Naive thymus-derived CD8-positive, alpha-beta T cell (primary cell): ENCODE measurements around the gene DOCK8. TPM values are rescaled to one million over a fixed set of nuclear protein-coding genes. Genes with fewer than 3 reads are reported as not detected.
"Not testable (repeated sequence)": the region's sequence is repeated elsewhere in the genome, so short reads cannot be mapped to it uniquely, and the experiment has no call there.

Source experiments
- ATAC-seq, 2 donors: fragments of 150-1000 bp; cut with Tn5 transposase in 1 of 2; sonication (Bioruptor Pico), chemical (Tn5 transposase) in 1 of 2; 1 replicate in 1 of 2; 2 replicates in 1 of 2; pipeline ENCODE4 v1.10.0; 2021; ENCODE audit warnings: mild to moderate bottlenecking in 2 of 2, moderate library complexity in 2 of 2
- POLR2A ChIA-PET: fragments of 350-600 bp; sonication (Branson Sonifier 250); formaldehyde crosslinking; loops from one replicate; lab custom pipeline; 2021; ENCODE audit warnings: antibody characterized with exemption; lab: Charles Lee
- DNase-seq, 10 donors: peaks; one replicate each; pipeline versions ENCODE4 v3.0.0 to v3.0.0-alpha.2; 2020 to 2022
- H3K27ac Mint-ChIP-seq, 10 donors: one replicate each; pipeline ENCODE4 v1.8.0; 2020 to 2022; ENCODE audit warnings: mild to moderate bottlenecking in 10 of 10, mixed read lengths in 10 of 10, moderate library complexity in 4 of 10, inconsistent platforms in 1 of 10
- H3K27me3 Mint-ChIP-seq, 5 donors: one replicate each; pipeline ENCODE4 v1.8.0; 2021 to 2022; ENCODE audit warnings: mixed read lengths in 5 of 5
- H3K36me3 Mint-ChIP-seq, 3 donors: one replicate each; pipeline ENCODE4 v1.8.0; 2020 to 2022; ENCODE audit warnings: mixed read lengths in 3 of 3, mild to moderate bottlenecking in 2 of 3, inconsistent platforms in 1 of 3
- H3K4me1 Mint-ChIP-seq, 4 donors: one replicate each; pipeline ENCODE4 v1.8.0; 2021 to 2022; ENCODE audit warnings: mixed read lengths in 4 of 4
- H3K4me3 Mint-ChIP-seq, 10 donors: one replicate each; pipeline ENCODE4 v1.8.0; 2020 to 2022; ENCODE audit warnings: mild to moderate bottlenecking in 10 of 10, mixed read lengths in 10 of 10, moderate library complexity in 6 of 10, inconsistent platforms in 1 of 10
- H3K9me3 Mint-ChIP-seq, 9 donors: one replicate each; pipeline ENCODE4 v1.8.0; 2020 to 2022; ENCODE audit warnings: mixed read lengths in 9 of 9, mild to moderate bottlenecking in 3 of 9, inconsistent platforms in 1 of 9, moderate library complexity in 1 of 9
- polyA plus RNA-seq, 3 donors: library from polyadenylated mRNA; unstranded; fragments of 300-500 nt; fragmentation: Illumina TruSeq; gene quantifications; one replicate each; pipeline ENCODE4 v1.2.3, GENCODE V29; 2021
- total RNA-seq, 8 experiments: library from RNA in 2 of 8; stranded (reverse) in 2 of 8; gene quantifications; one replicate each; pipeline ENCODE4 v1.2.3 and lab custom pipeline; 2021 to 2026

The DOCK8 gene
- total and polyA plus RNA-seq, 5 experiments from 2014 or later = 41.5 to 224 (median 52.2) TPM

- no peak for ATAC-seq
- Mint-ChIP-seq H3K36me3 (peaks cover 0 to 95% (median 11%) of the 10 kb centered on the region in 3 donors), H3K27ac (peak overlapping the region in 4 of 10 donors; percentile 29 to 65 (median 38)), H3K4me3 (no peak overlapping the region), H3K27me3 (no peaks in the 10 kb centered on the region), H3K9me3 (no peaks in the 10 kb centered on the region), H3K4me1 (peaks cover 0 to 2% (median under 1%) of the 10 kb centered on the region in 4 donors)
- no peak for DNase-seq
- POLR2A ChIA-PET = no interaction called here
Observed at GRCh38 chr9:389758-390157, 175.1 kb downstream of the DOCK8 start.

- ATAC-seq = no peak
- POLR2A ChIA-PET = no interaction called here
- H3K27ac Mint-ChIP-seq = peak overlapping the region in 9 of 10 donors; percentile 27 to 88 (median 74)
Observed at GRCh38 chr9:392077-392804, 177.6 kb downstream of the DOCK8 start.

GRCh38 chr9:394347-395052 lies 179.8 kb downstream of the DOCK8 start:
- H3K4me3 Mint-ChIP-seq = no peak overlapping the region
- DNase-seq (no peak), ATAC-seq (no peak)
- POLR2A ChIA-PET = no interaction called here
- peaks cover 0 to 2% (median under 1%) of the 10 kb centered on the region in 4 donors for H3K4me1 Mint-ChIP-seq
- H3K27ac Mint-ChIP-seq = peak overlapping the region in 9 of 10 donors; percentile 44 to 85 (median 71)
- no peaks in the 10 kb centered on the region for H3K27me3 Mint-ChIP-seq
- H3K9me3 Mint-ChIP-seq = no peaks in the 10 kb centered on the region
- H3K36me3 Mint-ChIP-seq = peaks cover 3 to 89% (median 28%) of the 10 kb centered on the region in 3 donors

More at GRCh38 chr9:392077-392804, 177.6 kb downstream of the DOCK8 start:
- DNase-seq = no peak
- Mint-ChIP-seq H3K4me3 (no peak overlapping the region), H3K4me1 (peaks cover 0 to 2% (median under 1%) of the 10 kb centered on the region in 4 donors), H3K27me3 (no peaks in the 10 kb centered on the region), H3K36me3 (peaks cover 0 to 90% (median 19%) of the 10 kb centered on the region in 3 donors), H3K9me3 (no peaks in the 10 kb centered on the region)

GRCh38 chr9:396396-396795 lies 181.7 kb downstream of the DOCK8 start:
- no peaks in the 10 kb centered on the region for H3K27me3 Mint-ChIP-seq
- H3K9me3 Mint-ChIP-seq = no peaks in the 10 kb centered on the region
- H3K27ac Mint-ChIP-seq = peak overlapping the region in 4 of 10 donors; percentile 10 to 44 (median 21)
- ATAC-seq = no peak
- POLR2A ChIA-PET = no interaction called here
- no peak for DNase-seq
- peaks cover 7 to 81% (median 28%) of the 10 kb centered on the region in 3 donors for H3K36me3 Mint-ChIP-seq
- H3K4me1 Mint-ChIP-seq = peaks cover 0 to 2% (median 0%) of the 10 kb centered on the region in 4 donors
- no peak overlapping the region for H3K4me3 Mint-ChIP-seq

GRCh38 chr9:398085-398484 lies 183.4 kb downstream of the DOCK8 start:
- ATAC-seq (no peak), DNase-seq (no peak)
- Mint-ChIP-seq H3K36me3 (peaks cover 17 to 81% (median 42%) of the 10 kb centered on the region in 3 donors), H3K27me3 (no peaks in the 10 kb centered on the region), H3K4me3 (no peak overlapping the region), H3K27ac (no peak overlapping the region), H3K4me1 (no peaks in the 10 kb centered on the region), H3K9me3 (no peaks in the 10 kb centered on the region)
- POLR2A ChIA-PET = no interaction called here

- POLR2A ChIA-PET = interaction anchor here (1.4 kb wide), 1 partner anchor 14 kb away, joined by 3 read pairs; no protein-coding TSS in a partner anchor
Observed at GRCh38 chr9:401223-401622, 186.6 kb downstream of the DOCK8 start.

GRCh38 chr9:404234-404633 lies 189.6 kb downstream of the DOCK8 start:
- peaks cover 41 to 89% (median 71%) of the 10 kb centered on the region in 3 donors for H3K36me3 Mint-ChIP-seq
- peaks cover 0 to 3% (median 0%) of the 10 kb centered on the region in 9 donors for H3K9me3 Mint-ChIP-seq
- POLR2A ChIA-PET = no interaction called here
- H3K4me1 Mint-ChIP-seq = peaks cover 0 to 6% (median 0%) of the 10 kb centered on the region in 4 donors
- DNase-seq = no peak
- H3K4me3 Mint-ChIP-seq = no peak overlapping the region
- ATAC-seq = no peak
- peak overlapping the region in 7 of 10 donors; percentile 39 to 74 (median 64) for H3K27ac Mint-ChIP-seq
- H3K27me3 Mint-ChIP-seq = no peaks in the 10 kb centered on the region

More at GRCh38 chr9:401223-401622, 186.6 kb downstream of the DOCK8 start:
- Mint-ChIP-seq H3K4me3 (no peak overlapping the region), H3K36me3 (peaks cover 23 to 87% (median 53%) of the 10 kb centered on the region in 3 donors), H3K27ac (peak overlapping the region in 9 of 10 donors; percentile 23 to 92 (median 69)), H3K9me3 (no peaks in the 10 kb centered on the region), H3K27me3 (no peaks in the 10 kb centered on the region), H3K4me1 (peaks cover 0 to 2% (median 0%) of the 10 kb centered on the region in 4 donors)
- DNase-seq (no peak), ATAC-seq (no peak)

GRCh38 chr9:405341-405740 lies 190.7 kb downstream of the DOCK8 start:
- Mint-ChIP-seq H3K27ac (peak overlapping the region in 2 of 10 donors; percentile 28 to 64), H3K27me3 (no peaks in the 10 kb centered on the region)
- POLR2A ChIA-PET = no interaction called here

GRCh38 chr9:406886-407654 lies 192.4 kb downstream of the DOCK8 start:
- DNase-seq = no peak
- Mint-ChIP-seq H3K27ac (peak overlapping the region in 2 of 10 donors; percentile 25 to 56), H3K9me3 (peaks cover 0 to 3% (median 0%) of the 10 kb centered on the region in 9 donors), H3K4me1 (peaks cover 0 to 6% (median 0%) of the 10 kb centered on the region in 4 donors), H3K36me3 (peaks cover 34 to 92% (median 64%) of the 10 kb centered on the region in 3 donors), H3K27me3 (no peaks in the 10 kb centered on the region), H3K4me3 (no peak overlapping the region)
- ATAC-seq = no peak
- POLR2A ChIA-PET = no interaction called here

More at GRCh38 chr9:405341-405740, 190.7 kb downstream of the DOCK8 start:
- no peak for DNase-seq
- Mint-ChIP-seq H3K36me3 (peaks cover 38 to 92% (median 73%) of the 10 kb centered on the region in 3 donors), H3K4me1 (peaks cover 0 to 6% (median 0%) of the 10 kb centered on the region in 4 donors), H3K9me3 (peaks cover 0 to 3% (median 0%) of the 10 kb centered on the region in 9 donors), H3K4me3 (no peak overlapping the region)
- ATAC-seq = no peak

- POLR2A ChIA-PET, H3K27ac Mint-ChIP-seq, DNase-seq, H3K9me3 Mint-ChIP-seq, H3K4me3 Mint-ChIP-seq, H3K4me1 Mint-ChIP-seq, H3K27me3 Mint-ChIP-seq, ATAC-seq: not testable (repeated sequence)
- H3K36me3 Mint-ChIP-seq = peaks cover 26 to 85% (median 57%) of the 10 kb centered on the region in 3 donors
Observed at GRCh38 chr9:409655-410054, 195.0 kb downstream of the DOCK8 start.

GRCh38 chr9:414595-414994 lies 199.9 kb downstream of the DOCK8 start:
- ATAC-seq = no peak
- Mint-ChIP-seq H3K36me3 (peaks cover 7 to 81% (median 38%) of the 10 kb centered on the region in 3 donors), H3K9me3 (no peaks in the 10 kb centered on the region)

GRCh38 chr9:419571-420171 lies 205.0 kb downstream of the DOCK8 start:
- DNase-seq (no peak), ATAC-seq (no peak)
- POLR2A ChIA-PET = no interaction called here
- H3K9me3 Mint-ChIP-seq = no peaks in the 10 kb centered on the region
- peaks cover 4 to 95% (median 42%) of the 10 kb centered on the region in 3 donors for H3K36me3 Mint-ChIP-seq
- peaks cover 0 to 4% (median 1%) of the 10 kb centered on the region in 4 donors for H3K4me1 Mint-ChIP-seq
- H3K4me3 Mint-ChIP-seq = no peak overlapping the region
- peak overlapping the region in 4 of 10 donors; percentile 7 to 60 (median 49) for H3K27ac Mint-ChIP-seq
- H3K27me3 Mint-ChIP-seq = no peaks in the 10 kb centered on the region

More at GRCh38 chr9:414595-414994, 199.9 kb downstream of the DOCK8 start:
- H3K27me3 Mint-ChIP-seq = no peaks in the 10 kb centered on the region
- no peak for DNase-seq
- POLR2A ChIA-PET = no interaction called here
- peak overlapping the region in 1 of 10 donors; percentile 38 for H3K27ac Mint-ChIP-seq
- peaks cover 0 to 2% (median 1%) of the 10 kb centered on the region in 4 donors for H3K4me1 Mint-ChIP-seq
- H3K4me3 Mint-ChIP-seq = no peak overlapping the region
